Hematopoietic multipotent progenitor cell (in vitro differentiated cells): ENCODE measurements around the gene NCOA1. TPM values are rescaled to one million over a fixed set of nuclear protein-coding genes. Genes with fewer than 3 reads are reported as not detected.
"Not testable (repeated sequence)": the region's sequence is repeated elsewhere in the genome, so short reads cannot be mapped to it uniquely, and the experiment has no call there.

Experiments used
- DNase-seq, 3 donors: peaks; one replicate each; pipeline ENCODE4 v3.0.0-alpha.2; 2011 to 2015; ENCODE audit warnings: low read depth in 2 of 3, low spot score in 2 of 3
- total RNA-seq: library from RNA; depleted of rRNA; stranded (reverse); fragments of >200 nt; gene quantifications from one replicate; pipeline ENCODE4 v1.2.3, GENCODE V29; 2012

Gene NCOA1
- total RNA-seq, 1 donor = 33.9 TPM

GRCh38 chr2:24771061-24771460 is 280.0 kb downstream of the NCOA1 start:
- DNase-seq = no peak

DNA sequence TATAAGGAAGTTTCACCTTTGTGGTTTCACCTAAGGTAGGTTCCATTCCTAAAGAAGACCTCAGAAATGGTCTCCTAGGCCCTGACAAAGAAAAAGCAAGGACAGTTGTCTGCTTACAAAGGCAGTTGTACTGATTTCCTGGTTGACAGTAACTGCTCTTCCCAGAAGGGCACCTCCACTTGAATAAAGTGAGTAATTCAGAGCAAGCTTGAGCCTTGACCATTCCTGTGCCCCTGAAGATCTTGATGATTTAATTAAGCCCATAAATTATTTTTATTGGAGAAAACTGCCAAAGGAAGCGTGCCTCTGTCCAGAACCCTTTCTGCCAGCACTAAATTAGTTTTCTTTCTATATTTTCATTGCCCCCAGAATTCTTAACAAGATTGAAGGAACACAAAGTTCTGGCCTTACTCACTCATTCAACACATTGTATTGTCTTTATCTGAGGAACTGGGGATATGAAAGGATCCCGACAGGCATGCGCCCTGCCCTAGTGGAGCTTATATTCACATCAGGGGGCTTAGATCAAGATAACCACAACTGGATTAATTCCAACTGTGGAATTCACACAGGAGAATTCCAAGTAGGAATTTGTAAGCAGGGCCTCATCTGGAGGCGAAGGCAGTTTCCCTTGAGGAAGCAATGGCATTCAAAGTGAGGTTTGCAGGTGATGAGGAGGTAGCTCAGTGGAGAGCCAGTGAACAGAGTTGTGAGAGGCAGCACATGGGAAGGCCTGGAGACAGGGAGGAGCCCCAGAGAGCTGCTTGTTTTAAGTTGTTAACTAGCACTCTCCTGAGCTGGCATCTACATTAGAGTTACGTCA is 280.9 kb downstream of the NCOA1 start:
- DNase-seq = no peak

GRCh38 chr2:24774373-24774772 is 283.3 kb downstream of the NCOA1 start:
- DNase-seq = no peak

- DNase-seq = no peak
Observed at GRCh38 chr2:24779116-24779515, 288.1 kb downstream of the NCOA1 start.

DNA sequence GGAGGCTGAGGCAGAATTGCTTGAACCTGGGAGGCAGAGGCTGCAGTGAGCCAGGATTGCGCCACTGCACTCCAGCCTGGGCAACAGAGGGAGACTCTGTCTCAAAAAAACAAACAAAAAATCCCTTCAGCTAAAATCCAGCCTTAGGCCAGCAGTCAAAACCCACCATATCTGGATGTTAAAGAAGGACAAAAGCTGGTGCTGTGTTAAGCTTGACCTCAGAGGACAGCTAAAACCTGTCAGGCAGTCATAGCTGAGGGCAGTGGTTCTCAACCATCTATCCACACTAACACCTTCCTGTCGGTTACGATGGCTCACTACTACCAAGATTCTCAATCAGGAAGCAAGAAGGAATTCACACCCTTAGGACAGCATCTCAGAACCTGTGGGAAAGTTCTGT is 292.6 kb downstream of the NCOA1 start:
- no peak for DNase-seq

GRCh38 chr2:24785671-24786321 is 294.7 kb downstream of the NCOA1 start:
- DNase-seq = peak in 2 of 3 donors; percentile 46 to 74

DNA sequence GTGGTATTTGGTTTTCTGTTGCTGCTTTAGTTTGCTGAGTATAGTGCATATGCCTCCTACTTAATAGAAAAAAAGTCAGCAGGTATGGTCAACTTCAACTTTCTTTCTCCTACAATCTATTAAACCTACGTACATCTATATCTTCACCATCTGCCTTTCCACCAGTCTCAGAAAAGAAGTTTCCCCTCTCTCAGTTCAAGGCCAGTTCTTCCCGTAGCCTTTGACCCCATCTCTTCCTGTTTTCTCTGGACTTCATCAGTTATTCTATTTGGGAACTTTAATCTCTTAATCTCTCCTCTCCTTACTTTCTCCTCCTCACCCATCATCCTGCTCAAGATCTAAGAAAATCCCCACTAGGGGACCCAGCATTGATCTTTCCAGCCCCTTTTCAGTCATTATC is 296.5 kb downstream of the NCOA1 start:
- DNase-seq = no peak

DNA sequence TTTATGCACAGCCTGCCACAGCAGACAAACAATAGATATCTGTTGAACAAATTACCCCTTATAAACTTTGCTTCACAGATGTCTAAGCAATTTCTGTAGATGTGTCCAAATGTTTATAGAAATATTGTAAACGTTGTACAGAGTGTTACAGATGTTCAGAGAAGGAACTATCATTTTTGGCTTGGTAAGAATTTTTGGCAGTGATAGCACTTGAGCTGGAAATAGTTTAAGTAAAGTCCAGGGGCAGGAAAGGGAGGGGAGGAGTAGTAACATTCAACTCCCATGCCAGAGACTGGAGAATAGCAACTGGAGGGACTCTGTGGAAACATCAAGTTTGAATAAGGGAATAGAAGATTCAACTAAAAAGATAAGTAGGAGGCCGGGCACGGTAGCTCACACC is 297.8 kb downstream of the NCOA1 start:
- DNase-seq = no peak

DNA sequence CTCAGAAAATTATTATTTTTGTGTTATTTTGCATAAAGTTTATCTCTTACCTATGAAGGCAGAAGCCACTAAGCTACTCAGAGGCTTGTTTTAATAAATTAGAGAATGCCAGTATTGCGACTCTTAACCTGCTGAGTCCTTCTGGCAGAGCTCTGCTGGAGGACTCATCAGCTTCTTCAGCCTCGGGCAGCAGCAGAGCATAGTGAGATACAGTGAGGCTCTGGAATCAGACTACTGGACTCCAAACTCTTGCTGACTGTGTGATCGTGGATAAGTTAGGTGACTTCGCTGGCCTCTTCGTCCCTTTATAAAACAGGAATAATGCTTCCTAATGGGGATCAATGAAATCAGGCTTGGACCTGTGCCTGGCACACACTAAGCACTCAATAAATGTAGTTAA is 300.4 kb downstream of the NCOA1 start:
- no peak for DNase-seq

DNA sequence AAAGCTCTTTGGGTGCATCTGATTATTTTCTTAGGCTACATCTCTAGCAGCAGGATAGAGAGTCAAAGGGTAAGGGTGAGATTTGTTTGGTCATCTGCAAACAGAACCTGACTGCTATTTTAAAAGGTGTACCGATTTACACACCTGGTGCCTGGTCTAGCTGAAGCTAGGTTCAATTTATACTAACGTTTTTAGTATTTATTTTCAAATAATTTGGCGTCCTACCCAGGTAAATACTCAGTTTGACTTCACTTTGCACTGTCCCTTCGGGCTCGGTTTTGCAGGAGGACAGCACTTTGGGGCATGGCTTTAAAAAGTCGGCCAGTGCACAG is 301.5 kb downstream of the NCOA1 start:
- peak in 1 of 3 donors; percentile 3 for DNase-seq

GRCh38 chr2:24792874-24793760 is 302.1 kb downstream of the NCOA1 start, which contains the start of the genes CENPO and PTRHD1:
TSS of gene CENPO (plus strand) at chr2:24793425. CDS start at chr2:24793920, 495 bp downstream.
TSS of gene PTRHD1 (minus strand) at chr2:24793391. CDS start at chr2:24793377, 14 bp downstream.
- DNase-seq = peak; percentile 95 to 97 (median 96)

GRCh38 chr2:24793761-24794435 is 302.8 kb downstream of the NCOA1 start:
- DNase-seq = no peak

DNA sequence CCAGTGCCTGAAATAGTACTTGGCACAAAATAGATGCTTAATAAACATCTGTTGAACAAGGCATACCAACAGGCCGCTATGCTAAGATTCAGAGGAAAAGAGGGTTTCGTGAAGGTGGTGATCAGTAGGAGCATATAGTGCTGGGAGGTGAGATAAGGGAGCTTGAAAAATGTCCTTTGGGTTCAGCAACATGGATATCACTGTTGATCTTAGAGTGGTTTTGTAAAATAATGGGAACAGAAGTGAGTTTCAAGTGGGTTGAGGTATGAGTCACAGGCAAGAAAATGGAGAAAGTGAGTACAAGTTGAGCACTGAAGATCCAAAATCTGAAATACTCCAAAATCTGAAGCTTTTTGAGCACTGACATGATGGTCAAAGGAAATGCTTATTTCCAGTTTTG is 306.6 kb downstream of the NCOA1 start:
- DNase-seq = no peak

- not testable (repeated sequence) for DNase-seq
Observed at GRCh38 chr2:24800487-24800886, 309.4 kb downstream of the NCOA1 start.

DNA sequence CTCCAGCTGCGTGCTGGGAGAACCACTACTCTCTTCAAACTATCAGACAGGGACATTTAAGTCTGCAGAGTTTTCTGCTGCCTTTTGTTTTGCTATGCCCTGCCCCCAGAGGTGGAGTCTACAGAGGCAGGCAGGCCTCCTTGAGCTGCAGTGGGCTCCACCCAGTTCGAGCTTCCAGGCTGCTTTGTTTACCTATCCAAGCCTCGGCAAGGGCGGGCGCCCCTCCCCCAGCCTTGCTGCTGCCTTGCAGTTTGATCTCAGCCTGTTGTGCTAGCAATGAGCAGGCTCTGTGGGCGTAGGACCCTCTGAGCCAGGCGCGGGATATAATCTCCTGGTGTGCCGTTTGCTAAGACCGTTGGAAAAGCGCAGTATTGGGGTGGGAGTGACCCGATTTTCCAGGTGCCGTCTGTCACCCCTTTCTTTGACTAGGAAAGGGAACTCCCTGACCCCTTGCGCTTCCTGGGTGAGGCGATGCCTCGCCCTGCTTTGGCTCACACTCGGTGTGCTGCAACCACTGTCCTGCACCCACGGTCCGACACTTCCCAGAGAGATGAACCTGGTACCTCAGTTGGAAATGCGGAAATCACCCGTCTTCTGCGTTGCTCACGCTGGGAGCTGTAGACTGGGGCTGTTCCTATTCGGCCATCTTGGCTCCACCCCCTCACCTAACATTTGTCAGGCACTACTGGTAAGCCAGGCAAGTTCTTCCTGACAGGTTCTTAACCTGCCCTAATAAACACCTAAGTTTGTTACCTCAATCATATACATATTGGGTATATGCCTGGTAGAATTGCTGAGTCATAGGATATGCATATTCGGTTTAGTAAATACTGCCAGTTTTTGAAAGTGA is 315.0 kb downstream of the NCOA1 start:
- DNase-seq = not testable (repeated sequence)

DNA sequence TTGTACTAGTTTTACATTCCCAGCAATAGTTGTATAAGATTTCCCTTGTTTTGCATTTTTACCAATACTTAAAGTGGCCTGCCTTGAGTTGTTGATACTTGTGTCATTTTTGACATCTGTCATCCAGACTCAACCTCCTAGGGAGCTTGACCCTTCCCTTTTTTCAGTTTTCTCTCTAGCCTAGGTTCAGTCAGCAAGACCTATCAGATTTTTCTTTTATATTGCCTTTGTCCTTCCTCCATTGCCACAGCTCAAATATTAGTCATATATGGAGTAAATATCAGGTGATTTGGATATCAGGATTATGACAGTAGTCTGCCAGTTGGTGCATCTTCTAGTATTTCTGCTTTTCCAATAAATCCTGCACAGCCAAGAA is 315.6 kb downstream of the NCOA1 start:
- no peak for DNase-seq

- no peak for DNase-seq
Observed at GRCh38 chr2:24809316-24810007, 318.4 kb downstream of the NCOA1 start.

GRCh38 chr2:24813691-24814137 is 322.7 kb downstream of the NCOA1 start:
- no peak for DNase-seq

GRCh38 chr2:24814516-24814915 is 323.5 kb downstream of the NCOA1 start:
- no peak for DNase-seq
